ENCODE data around the gene TOB1. TPM values are rescaled to one million over a fixed set of nuclear protein-coding genes. Genes with fewer than 3 reads are reported as not detected.

Gene TOB1
- total and polyA plus RNA-seq, 9 of the 15 experiments (the other 6 are each of a cell fraction or from before 2014, with no cell fraction given): 4.8 to 63.7 (median 13.2) TPM

DNA sequence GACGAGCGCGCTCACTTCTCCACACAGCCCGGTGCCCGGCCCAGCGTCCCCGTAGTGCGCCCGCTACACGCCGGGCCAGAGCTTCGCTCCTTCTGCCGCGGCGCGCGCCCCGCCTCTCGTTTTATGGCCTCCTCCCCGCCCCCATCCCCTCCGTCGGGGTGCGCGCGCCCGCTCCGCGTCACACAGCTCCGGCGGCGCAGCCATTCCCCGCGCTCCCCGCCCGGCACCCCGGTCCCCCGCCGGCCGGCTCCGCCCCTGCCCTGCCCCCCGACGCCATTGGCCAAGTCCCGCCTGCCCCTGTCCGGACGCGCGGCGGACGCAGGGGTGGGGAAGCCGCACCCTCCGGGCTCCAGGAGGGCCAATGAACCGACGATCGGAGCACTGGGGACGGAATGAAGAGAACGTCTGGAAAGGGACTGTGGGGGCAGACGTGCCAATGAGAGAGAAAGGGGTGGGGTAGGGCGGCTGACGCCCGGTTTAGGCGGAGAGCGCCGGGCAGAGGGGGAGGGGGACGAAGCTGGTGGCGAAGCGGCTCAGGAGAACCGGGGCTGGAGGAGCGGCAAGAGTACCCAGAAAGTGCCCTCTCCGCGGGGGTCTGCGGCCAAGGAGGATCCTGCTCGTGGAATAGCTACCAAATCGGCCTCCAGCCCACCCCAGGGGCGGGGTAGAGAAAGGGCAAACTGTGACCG lies at the start of gene TOB1 (continued):
- TF ChIP-seq, protein P1, sequence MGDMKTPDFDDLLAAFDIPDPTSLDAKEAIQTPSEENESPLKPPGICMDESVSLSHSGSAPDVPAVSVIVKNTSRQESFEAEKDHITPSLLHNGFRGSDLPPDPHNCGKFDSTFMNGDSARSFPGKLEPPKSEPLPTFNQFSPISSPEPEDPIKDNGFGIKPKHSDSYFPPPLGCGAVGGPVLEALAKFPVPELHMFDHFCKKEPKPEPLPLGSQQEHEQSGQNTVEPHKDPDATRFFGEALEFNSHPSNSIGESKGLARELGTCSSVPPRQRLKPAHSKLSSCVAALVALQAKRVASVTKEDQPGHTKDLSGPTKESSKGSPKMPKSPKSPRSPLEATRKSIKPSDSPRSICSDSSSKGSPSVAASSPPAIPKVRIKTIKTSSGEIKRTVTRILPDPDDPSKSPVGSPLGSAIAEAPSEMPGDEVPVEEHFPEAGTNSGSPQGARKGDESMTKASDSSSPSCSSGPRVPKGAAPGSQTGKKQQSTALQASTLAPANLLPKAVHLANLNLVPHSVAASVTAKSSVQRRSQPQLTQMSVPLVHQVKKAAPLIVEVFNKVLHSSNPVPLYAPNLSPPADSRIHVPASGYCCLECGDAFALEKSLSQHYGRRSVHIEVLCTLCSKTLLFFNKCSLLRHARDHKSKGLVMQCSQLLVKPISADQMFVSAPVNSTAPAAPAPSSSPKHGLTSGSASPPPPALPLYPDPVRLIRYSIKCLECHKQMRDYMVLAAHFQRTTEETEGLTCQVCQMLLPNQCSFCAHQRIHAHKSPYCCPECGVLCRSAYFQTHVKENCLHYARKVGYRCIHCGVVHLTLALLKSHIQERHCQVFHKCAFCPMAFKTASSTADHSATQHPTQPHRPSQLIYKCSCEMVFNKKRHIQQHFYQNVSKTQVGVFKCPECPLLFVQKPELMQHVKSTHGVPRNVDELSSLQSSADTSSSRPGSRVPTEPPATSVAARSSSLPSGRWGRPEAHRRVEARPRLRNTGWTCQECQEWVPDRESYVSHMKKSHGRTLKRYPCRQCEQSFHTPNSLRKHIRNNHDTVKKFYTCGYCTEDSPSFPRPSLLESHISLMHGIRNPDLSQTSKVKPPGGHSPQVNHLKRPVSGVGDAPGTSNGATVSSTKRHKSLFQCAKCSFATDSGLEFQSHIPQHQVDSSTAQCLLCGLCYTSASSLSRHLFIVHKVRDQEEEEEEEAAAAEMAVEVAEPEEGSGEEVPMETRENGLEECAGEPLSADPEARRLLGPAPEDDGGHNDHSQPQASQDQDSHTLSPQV (IDR thresholded peaks at IDR 0.05): no peak
- TF ChIP-seq BCOR (IDR thresholded peaks at IDR 0.05) (no peak), ZFP30 (CRISPR knock-in tag; IDR thresholded peaks at IDR 0.05; ENCODE audit: borderline replicate concordance) (no peak), NCOA1 (IDR thresholded peaks at IDR 0.05; ENCODE audit: low read depth) (no peak), SMARCA4 (IDR thresholded peaks at IDR 0.05) (no peak), MYBL2 (IDR thresholded peaks at IDR 0.05; ENCODE audit: low read depth) (no peak), MYBL2 (CRISPR knock-in tag; IDR thresholded peaks at IDR 0.05; ENCODE audit: borderline replicate concordance) (no peak), FOXM1 (IDR thresholded peaks at IDR 0.05; ENCODE audit: low read depth) (no peak), FOXM1 (CRISPR knock-in tag; IDR thresholded peaks at IDR 0.05; ENCODE audit: low read depth) (no peak; the same call in 1 of the 2 replicates), KAT8 (IDR thresholded peaks at IDR 0.05; ENCODE audit: low read depth) (no peak), MTA1 (IDR thresholded peaks at IDR 0.05; ENCODE audit: borderline replicate concordance) (no peak), OTX1 (CRISPR knock-in tag; IDR thresholded peaks at IDR 0.05) (peak; percentile 80), SIRT6 (IDR thresholded peaks at IDR 0.05; ENCODE audit: low read depth, low read length) (no peak), L3MBTL2 (IDR thresholded peaks at IDR 0.05) (no peak; the same call in 1 of the 2 replicates)
- TF ChIP-seq, protein P2, sequence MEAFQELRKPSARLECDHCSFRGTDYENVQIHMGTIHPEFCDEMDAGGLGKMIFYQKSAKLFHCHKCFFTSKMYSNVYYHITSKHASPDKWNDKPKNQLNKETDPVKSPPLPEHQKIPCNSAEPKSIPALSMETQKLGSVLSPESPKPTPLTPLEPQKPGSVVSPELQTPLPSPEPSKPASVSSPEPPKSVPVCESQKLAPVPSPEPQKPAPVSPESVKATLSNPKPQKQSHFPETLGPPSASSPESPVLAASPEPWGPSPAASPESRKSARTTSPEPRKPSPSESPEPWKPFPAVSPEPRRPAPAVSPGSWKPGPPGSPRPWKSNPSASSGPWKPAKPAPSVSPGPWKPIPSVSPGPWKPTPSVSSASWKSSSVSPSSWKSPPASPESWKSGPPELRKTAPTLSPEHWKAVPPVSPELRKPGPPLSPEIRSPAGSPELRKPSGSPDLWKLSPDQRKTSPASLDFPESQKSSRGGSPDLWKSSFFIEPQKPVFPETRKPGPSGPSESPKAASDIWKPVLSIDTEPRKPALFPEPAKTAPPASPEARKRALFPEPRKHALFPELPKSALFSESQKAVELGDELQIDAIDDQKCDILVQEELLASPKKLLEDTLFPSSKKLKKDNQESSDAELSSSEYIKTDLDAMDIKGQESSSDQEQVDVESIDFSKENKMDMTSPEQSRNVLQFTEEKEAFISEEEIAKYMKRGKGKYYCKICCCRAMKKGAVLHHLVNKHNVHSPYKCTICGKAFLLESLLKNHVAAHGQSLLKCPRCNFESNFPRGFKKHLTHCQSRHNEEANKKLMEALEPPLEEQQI (IDR thresholded peaks at IDR 0.05): no peak
- TF ChIP-seq, protein P3, sequence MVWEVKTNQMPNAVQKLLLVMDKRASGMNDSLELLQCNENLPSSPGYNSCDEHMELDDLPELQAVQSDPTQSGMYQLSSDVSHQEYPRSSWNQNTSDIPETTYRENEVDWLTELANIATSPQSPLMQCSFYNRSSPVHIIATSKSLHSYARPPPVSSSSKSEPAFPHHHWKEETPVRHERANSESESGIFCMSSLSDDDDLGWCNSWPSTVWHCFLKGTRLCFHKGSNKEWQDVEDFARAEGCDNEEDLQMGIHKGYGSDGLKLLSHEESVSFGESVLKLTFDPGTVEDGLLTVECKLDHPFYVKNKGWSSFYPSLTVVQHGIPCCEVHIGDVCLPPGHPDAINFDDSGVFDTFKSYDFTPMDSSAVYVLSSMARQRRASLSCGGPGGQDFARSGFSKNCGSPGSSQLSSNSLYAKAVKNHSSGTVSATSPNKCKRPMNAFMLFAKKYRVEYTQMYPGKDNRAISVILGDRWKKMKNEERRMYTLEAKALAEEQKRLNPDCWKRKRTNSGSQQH (CRISPR knock-in tag; IDR thresholded peaks at IDR 0.05): peak; percentile 60; the same call in 1 of the 2 replicates
- TF ChIP-seq, protein P4, sequence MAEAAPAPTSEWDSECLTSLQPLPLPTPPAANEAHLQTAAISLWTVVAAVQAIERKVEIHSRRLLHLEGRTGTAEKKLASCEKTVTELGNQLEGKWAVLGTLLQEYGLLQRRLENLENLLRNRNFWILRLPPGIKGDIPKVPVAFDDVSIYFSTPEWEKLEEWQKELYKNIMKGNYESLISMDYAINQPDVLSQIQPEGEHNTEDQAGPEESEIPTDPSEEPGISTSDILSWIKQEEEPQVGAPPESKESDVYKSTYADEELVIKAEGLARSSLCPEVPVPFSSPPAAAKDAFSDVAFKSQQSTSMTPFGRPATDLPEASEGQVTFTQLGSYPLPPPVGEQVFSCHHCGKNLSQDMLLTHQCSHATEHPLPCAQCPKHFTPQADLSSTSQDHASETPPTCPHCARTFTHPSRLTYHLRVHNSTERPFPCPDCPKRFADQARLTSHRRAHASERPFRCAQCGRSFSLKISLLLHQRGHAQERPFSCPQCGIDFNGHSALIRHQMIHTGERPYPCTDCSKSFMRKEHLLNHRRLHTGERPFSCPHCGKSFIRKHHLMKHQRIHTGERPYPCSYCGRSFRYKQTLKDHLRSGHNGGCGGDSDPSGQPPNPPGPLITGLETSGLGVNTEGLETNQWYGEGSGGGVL (CRISPR knock-in tag; IDR thresholded peaks at IDR 0.05): no peak
- TF ChIP-seq, protein P5, sequence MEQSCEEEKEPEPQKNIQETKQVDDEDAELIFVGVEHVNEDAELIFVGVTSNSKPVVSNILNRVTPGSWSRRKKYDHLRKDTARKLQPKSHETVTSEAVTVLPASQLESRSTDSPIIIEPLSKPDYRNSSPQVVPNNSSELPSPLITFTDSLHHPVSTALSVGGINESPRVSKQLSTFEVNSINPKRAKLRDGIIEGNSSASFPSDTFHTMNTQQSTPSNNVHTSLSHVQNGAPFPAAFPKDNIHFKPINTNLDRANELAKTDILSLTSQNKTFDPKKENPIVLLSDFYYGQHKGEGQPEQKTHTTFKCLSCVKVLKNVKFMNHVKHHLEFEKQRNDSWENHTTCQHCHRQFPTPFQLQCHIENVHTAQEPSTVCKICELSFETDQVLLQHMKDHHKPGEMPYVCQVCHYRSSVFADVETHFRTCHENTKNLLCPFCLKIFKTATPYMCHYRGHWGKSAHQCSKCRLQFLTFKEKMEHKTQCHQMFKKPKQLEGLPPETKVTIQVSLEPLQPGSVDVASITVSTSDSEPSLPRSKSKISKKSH (CRISPR knock-in tag; IDR thresholded peaks at IDR 0.05): no peak

All from K562 (cell line).